22Rv1 (cell line): ENCODE data around the gene ZNF407.

ENCODE experiments used
- CTCF ChIP-seq: fragments of 450-650 bp; IDR thresholded peaks from 2 replicates; pipeline ENCODE4 v1.5.1; 2017; ENCODE audit warnings: mild to moderate bottlenecking
- ZFX ChIP-seq: fragments of 450-650 bp; IDR thresholded peaks from 2 replicates; pipeline ENCODE4 v1.6.1; 2017; ENCODE audit warnings: antibody characterized with exemption, borderline replicate concordance

- TF ChIP-seq CTCF (no peak), ZFX (no peak)
Measured at GRCh38 chr18:74876630-74877243, 279.1 kb downstream of the ZNF407 start.
